NCI-H345 (cell line): Measurements from ENCODE around the gene SERINC2.

Source experiments
- DNase-seq: peaks from one replicate; lab custom pipeline; 2025; lab: John Stamatoyannopoulos, UW

Gene SERINC2

DNA sequence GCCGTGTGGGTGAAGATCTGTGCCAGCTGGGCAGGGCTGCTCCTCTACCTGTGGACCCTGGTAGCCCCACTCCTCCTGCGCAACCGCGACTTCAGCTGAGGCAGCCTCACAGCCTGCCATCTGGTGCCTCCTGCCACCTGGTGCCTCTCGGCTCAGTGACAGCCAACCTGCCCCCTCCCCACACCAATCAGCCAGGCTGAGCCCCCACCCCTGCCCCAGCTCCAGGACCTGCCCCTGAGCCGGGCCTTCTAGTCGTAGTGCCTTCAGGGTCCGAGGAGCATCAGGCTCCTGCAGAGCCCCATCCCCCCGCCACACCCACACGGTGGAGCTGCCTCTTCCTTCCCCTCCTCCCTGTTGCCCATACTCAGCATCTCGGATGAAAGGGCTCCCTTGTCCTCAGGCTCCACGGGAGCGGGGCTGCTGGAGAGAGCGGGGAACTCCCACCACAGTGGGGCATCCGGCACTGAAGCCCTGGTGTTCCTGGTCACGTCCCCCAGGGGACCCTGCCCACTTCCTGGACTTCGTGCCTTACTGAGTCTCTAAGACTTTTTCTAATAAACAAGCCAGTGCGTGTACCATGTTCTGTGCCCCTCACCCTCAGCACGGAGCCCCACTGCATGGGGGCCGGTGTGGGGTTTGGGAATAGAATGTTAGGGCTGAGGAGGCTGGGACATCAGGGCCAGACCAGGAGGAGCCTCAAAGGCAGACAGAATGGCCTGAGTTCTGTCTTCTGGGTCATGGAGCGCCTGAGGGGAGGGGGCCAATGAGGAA is 21.3 kb downstream of the SERINC2 start:
- DNase-seq: no peak

DNA sequence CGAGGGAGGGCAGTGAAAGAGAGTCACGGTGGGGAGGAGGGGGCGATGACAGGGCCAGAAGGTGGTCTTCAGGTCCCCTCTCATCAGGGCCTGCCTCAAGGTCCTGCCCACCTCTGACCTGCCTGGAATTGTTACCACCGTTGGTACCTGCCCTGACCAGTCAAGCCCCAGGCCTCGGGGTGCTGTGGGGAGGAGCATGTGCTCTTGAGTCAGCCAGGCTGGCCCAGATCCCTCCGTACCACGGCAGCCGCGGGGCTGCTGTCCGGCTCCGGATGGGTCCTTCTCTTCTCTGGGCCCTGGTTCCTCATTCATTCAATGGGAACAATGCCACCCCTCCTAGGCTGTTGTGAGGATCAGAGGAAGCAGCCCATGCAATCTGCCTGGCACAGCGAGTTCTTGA is 22.0 kb downstream of the SERINC2 start:
- DNase-seq: no peak

DNA sequence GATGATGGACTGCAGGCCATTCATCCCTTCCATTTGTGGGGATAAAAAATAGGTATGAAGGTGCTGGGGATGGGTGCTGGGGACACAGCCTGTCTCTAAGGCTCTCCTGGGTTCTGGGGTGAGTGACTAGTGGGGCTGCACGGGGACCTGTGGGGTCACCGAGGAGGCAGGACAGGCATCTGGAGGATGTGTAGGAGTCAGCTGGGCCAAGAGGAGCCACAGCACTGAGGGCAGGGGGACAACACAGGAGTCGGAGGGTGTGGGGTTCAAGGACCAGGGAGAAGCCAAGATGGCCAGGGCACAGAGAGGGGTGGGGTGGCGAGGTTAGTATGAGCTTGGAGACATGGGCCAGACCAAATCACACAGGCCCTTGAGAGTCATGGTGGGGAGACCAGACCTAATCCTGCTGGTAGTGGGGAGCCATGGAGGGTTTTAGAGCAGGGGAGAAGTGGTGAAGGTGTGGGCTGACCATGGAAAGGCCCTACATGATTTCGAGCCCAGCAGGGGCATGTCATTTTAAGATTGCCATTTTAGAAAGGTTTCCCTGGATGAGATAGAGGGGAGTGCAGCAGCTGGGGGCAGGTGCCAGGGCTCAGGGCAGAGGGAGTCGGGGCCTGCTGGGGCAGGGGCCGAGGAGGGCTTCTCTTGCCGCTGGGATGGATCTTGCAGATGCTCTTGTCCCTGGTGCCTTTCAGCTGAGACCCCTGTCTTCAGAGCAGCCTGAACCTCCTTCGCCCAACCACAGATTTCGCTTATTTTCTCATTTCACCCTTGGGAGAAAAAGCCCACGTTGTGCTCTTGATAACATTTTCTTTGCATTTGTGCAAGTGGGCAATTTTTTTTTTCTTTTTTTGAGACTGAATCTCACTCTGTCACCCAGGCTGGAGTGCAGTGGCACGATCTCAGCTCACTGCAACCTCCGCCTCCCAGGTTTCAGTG is 22.7 kb downstream of the SERINC2 start:
- no peak for DNase-seq

DNA sequence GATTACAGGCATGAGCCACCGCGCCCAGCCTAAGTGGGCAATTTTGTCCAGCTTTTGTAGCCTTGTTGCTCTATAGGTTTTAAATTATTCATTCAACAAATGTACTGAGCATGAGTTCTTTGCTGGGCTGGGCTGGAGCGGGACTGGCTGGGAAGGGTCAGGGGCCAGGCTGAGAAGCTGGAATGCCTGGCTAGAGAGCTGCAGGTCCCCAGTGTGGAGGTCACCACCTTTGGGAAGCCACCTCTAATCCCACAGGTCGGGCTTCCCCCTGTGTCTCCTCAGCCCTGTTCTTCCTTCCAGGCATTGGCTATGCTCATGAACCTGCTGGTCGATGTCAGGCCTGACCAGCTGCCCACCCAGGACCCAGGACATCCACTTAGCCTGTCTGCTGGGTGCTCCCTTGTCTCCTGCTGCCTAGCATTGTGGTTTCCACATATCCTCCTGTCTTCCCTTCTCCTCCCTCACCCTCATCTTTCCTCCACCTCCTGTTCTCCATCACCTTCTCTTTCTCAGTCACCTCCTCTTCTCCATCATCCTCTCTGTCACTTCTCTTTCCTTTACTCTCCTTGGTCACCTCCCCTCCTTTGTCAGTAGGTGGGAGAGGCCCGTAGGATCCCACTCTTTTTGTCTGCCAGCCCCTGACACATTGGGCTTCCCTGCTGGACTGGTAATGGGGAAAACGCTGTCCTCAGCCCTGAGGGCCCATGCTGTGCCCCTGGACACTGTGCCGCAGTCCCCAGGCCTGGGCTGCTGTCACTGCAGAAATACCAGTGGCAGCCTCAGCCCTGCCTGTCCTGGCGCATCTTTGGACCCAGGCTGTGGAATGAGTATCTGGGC is 23.8 kb downstream of the SERINC2 start:
- no peak for DNase-seq

DNA sequence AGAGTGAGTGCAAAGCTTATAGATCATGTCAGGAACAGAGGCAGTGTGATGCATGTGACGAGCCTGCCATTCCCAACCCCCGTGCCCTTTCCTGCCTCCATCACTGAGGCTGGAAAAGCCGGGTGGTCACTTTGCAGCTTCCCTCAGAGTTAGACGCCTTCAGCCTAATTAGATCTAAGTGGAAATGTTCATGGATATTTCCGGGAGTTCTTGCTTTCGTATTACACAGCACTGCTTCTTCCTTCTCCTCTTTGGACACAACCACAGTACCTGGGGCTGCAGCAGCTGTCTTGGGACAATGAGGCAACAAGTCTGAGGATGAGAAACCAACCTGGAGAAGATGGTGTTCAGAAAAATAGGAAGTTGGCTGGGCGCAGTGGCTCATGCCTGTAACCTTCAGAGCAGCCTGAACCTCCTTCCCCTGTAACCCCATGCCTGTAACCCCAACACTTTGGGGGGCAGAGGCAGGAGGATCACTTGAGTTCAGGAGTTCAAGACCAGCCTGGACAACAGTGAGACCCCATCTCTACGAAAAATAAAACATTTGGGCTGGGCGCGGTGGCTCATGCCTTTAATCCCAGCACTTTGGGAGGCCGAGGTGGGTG is 24.5 kb downstream of the SERINC2 start:
- DNase-seq: no peak

DNA sequence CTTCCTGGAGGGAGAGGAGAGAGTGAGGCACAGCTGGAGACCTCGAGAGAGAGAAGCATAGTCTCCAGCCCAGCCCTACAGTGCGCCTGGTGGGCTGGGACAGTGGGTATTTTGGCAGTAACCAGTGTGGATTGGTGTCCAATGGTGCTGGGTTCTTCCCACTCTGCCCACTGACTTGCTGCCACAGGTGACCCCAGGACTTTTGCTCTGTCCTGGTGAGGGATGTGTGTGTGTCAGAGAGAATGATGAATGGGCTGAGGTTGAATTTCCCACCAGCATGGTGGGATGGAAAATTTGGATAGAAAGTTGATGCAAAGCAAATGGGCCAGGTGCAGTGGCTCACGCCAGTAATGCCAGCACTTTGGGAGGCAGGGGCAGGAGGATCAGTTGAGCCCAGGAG is 26.3 kb downstream of the SERINC2 start:
- DNase-seq: no peak

DNA sequence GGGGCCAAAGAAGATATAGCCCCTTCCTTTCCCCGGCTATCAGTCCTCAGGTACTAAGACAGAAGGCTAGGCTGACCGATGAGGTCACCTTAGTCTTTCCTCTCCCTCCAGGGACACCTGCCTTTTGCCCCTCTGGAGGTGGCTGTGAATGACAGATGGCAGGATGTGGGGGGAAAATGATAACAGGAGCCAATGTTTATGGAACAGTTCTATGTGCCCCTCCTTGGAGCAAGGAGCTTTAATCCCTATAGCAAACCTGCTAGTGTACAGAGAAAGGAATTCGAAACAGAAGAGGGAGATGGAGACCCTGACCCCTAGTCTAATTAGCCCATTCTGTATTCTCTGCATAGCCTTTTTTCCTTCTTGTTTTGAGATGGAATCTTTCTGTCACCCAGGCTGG is 28.1 kb downstream of the SERINC2 start:
- no peak for DNase-seq

DNA sequence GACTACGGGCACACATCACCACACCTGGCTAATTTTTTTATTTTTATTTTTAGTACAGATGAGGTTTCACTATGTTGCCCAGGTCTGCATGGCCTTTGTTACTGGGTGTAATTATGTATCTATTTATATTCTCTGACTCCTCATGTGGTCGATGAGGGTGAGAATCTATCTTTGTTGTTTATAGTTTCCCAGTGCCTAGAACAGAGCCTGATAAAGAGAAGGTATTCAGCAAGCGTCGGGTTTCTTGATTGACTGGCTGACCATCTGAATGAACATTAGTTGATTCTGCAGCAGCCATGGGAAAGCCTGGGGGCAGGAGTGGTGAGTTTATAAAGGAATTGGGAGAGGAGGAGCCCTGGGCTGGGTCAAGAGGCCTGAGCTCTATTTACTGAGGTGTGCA is 28.5 kb downstream of the SERINC2 start:
- DNase-seq: no peak

DNA sequence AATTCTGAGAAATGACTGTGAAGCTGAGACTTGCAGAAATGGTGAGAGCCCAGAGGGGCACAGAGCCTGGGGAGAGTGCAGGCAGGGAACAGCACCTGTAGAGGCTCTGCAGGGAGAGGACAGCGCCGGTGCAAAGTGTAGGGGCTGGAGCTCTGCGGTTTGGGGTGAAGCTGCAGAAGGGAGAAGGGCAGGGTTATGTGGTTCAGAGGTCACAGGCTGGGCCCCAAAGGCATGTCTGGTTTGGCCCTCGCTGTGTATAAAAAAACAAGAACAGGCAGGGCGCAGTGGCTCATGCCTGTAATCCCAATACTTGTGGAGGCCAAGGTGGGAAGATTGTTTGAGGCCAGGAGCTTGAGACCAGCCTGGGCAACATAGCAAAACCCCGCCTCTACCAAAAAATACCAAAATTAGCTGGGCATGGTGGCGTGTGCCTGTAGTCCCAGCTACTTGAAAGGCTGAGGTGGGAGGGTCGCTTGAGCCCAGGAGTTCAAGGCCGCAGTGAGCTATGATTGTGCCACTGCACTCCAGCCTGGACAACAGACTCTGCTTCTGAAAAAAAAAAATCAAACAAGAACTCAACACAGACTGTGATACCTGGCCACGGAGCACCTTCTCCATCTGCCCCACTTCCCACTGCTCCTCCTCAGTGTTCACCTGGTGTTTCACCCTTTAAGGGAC is 29.1 kb downstream of the SERINC2 start:
- DNase-seq: no peak

DNA sequence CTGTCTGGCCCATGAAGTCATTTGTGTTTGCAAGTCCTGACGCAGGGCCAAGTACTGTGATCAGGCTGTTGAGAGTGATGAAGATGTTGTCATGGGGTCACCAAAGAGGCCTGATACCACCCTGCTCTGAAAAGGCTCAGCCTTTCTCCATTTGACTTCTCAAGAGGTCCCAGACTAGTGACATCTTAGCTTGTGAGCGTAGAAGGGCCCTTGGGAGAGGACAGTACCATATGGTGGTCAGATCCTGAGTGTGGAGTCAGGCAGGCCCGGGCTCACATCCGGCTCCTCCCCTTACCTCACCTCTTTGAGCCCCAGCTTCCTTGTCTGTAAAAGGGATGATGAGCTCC is 29.6 kb downstream of the SERINC2 start:
- DNase-seq: no peak

DNA sequence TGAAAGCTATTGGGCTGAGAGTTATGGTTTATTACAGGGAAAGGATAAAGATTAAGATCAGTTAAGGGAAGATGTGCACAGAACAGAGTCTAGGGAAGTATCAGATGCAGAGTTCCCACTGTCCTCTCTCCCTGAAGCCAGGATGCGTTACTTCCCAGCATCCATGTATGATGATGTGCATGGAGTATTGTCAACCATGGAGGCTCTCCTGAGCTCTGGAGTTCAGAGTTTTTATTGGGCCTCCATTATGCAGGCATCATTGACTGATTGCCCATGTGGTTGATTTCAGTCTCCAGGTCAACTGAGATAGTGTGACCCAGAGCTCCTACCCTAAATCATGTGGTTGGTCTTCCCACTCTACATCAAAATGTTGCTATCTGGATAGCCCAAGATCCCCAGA is 30.7 kb downstream of the SERINC2 start:
- no peak for DNase-seq

DNA sequence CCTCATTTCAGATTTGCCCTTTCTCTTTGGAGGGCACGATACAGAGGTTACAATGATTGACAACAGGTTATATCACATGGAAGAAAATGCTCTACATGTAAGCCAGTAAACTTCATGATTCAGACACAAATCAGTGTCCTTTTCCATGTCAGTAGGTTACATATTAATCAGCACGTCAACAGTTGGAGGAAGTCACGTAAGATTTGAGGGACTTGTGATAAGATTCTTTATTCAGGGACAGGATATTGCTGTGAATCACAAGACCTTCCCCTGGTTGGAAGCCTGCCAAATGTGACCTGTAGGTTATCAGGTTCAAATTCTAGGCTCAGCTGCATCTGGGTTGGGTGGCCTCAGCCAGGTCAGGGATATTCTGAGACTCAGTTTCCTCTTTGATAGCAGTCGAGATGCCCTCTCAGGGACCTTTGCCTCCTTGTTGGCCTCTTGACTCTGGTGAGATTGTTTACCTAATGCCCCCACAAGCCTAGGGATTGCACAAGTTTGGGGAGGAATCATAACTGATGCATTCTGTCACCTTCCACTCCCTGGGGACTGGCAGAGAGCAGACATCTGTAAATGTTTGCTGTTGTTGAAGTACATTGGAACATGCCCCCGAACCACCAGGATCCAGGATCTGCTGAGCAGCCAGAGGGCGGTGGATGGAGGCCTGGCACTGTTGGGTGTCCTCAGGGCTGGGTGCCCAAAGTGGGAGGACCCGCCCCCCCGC is 31.9 kb downstream of the SERINC2 start:
- no peak for DNase-seq

DNA sequence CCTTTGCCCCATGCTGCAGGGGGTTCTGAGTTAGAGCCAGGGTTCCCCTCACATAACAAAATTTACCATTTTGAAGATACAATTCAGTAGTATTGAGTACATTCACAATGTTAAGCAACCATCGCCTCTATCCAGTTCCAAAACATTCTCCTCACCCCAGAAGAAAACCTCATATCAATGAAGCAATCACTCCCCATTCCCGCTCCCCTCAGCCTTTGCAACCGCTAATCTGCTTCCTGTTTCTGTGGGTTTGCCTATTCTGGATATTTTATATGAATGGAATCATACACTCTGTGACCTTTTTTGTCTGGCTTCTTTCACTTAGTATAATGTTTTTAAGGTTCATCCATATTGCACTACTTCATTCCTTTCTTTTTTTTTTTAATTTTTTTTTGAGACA is 32.9 kb downstream of the SERINC2 start:
- no peak for DNase-seq

DNA sequence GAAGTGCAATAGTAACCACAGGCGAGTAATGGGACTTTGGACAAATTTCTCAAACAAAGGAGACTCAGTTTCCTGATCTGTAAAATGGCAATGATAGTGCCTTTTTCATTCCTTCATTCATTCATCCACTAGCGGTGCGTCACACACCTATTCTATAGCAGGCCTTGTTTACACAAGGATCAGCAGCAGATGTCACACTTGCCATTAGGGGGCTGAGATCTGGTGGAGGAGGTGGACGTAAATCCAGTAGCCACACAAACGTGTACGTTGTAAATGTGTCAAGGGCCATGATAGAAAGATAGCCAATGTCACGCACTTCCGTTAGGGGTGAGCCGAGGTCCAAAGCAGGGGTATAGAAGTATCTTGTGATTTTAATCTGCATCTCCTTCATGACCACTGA is 34.2 kb downstream of the SERINC2 start:
- DNase-seq: no peak

DNA sequence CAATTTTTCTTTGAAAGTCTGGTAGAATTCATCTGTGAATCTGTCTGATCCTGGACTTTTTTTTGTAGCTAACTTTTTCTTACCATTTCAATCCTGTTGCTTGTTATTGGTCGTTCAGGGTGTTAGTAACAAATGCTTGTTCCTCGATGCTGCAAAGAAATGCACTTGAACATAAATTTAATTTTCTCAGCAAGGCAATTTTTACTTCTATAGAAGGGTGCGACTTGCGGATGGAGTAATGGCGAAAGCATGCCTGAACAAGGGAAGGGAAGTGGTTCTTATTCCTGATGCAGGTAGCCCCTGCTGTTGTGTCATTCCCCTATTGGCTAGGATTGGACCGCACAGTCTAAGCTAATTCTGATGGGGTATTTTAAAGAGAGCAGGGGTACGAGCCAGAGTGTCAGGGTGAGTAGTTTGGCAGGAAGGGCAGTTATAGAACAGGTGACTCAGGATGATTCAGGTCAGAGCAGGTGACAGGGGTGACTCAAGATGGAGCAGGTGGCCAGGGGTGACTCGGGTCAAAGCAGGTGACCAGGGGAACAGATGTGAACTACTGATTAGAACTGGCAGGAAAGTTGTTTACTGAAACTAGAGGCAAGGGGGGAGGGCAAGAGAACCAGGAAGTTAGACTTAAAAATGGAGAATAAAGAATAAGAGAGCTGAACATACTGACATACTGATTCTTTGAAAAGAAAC is 40.5 kb downstream of the SERINC2 start:
- DNase-seq: no peak

DNA sequence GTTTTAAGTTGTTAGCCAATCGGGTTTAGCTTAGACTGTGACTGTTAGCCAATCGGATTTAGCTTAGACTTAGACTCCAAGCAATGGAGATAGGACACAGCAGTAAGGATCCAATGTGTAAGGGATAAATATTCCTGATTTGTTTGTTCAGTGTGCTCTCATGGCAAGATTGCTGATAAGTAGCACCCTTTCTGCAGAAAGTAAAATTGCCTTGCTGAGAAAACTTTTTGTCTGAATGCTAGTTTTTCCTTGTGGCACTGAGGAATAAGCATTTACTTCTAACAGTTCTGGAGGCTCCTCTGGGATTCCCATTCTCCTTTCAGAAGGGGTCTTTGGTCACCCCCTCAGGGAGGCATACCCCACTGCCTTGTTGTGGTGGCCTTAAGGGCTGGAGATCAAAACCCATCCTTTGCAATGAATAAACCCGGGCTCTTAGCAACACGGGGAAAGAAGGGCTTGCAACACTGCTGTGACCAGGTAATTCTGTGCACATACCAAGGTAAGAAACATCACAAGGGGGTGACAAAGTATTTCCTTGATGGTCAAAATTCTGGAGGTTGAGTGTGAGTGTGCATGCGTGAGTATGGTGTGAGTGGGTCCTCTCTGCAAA is 45.4 kb downstream of the SERINC2 start:
- DNase-seq: no peak

DNA sequence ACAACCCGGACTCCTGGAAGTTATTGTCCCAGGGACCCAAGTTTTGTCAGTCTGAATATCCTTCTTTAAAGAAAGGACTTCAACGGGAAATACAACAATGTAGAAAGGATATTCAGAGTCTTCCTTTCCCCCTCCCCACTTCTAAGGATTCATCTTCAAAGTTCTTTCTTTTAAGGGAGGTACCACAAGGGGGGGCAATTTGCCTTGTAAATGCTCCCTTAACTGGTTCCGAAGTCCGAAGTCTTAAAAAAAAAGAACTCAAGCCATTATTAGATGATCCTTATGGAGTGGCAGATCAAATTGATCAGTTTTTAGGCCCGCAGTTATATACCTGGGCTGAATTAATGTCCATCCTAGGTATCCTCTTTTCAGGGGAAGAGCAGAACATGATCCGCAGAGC is 47.0 kb downstream of the SERINC2 start:
- DNase-seq: no peak

DNA sequence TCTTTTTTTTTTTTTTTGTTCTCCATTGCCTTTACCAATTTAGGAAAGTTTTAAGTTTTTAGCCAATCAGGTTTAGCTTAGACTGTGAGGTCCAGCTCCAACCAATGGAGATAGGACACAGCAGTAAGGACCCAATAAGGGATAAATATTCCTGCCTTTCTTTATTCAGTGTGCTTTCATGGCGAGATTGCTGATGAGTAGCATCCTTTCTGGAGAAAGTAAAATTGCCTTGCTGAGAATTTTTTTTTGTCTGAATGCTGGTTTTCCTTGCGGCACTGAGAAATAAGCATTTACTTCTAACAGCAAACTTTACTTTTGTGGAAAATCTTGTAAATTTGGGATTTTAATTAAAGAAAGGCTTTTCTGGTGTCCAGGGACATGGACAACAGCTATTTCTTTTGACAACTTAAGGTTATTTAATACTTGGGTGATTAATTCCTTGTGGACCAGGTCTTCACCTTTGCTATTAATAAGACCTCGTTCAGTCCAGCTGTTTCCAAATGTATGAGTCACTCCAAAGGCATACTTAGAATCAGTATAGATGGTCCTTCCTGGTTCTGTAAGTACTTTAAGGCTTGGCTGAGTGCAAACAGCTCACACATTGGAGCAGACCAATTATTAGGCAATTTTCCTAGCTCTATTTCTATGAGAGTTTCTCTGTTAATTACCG is 54.1 kb downstream of the SERINC2 start:
- no peak for DNase-seq

DNA sequence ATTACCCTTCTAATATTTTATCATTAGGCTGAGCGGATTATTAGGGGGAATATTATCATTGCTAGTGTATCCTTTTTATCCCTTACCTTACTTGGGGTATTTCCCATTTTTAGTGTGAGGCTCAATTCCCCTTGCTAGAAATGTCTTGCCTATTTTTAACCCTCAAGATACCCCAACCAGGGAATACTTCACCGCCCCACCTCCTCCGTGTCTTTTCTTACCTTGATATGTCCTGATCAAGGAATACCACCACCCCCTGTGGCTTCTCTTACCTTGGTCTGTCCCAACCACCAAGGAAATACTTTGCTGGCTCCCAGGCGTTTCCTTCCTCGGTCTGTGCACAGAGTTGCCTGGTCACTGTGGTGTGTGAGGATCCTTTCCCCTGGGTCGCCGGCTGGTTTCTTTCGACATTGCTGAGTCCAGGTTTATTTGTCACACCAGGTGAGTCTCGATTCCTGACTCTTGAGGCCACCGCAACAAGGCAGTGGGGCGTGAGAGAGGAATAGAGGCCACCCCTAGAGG is 57.8 kb downstream of the SERINC2 start:
- DNase-seq: no peak
